ENCODE results near the gene MMP15. TPM values are rescaled to one million over a fixed set of nuclear protein-coding genes. Genes with fewer than 3 reads are reported as not detected.

The MMP15 gene
- total RNA-seq, 1 experiment from 2014 or later: 27.0 TPM

DNA sequence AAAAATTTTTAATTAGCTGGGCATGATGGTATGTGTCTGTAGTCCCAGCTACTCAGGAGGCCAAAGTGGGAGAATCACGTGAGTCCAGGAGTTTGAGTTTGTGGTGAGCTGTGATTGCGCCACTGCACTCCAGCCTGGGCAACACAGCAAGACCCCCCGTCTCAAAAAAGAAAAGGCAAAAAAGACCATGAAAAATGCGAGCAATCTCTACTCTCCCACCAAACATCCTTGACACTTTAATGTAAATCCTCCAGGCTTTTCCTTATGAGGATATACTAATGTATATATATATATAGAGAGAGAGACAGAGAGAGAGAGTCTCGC lies 28.1 kb downstream of the MMP15 start:
- H3K27me3 Mint-ChIP-seq (ENCODE audit: insufficient read depth, unreplicated experiment): no peaks in the 10 kb centered on the region
- DNase-seq: no peak
- H3K36me3 Mint-ChIP-seq (ENCODE audit: insufficient read depth, unreplicated experiment): no peaks in the 10 kb centered on the region
- POLR2A ChIA-PET: no interaction called here
- Histone ChIP-seq H3K27me3 (replicated peaks; ENCODE audit: control insufficient read depth, insufficient read depth, low read length) (no peaks in the 10 kb centered on the region), H3K9me3 (no peaks in the 10 kb centered on the region), H3K4me1 (0 out of 2 replicates have a peak, but pooled peaks cover 4% of the 10 kb centered on the region), H3K36me3 (ENCODE audit: control insufficient read depth, insufficient read depth, low read length) (no peaks in the 10 kb centered on the region), H3K4me3 (ENCODE audit: low read depth, low read length) (no peak overlapping the region)
- H3K4me1 Mint-ChIP-seq (ENCODE audit: low read depth, unreplicated experiment): peaks cover 5% of the 10 kb centered on the region
- CTCF ChIA-PET: no interaction called here
- intact Hi-C loops (cut with micrococcal nuclease; ENCODE audit: unreplicated experiment): no loop called here
- H3K9me3 Mint-ChIP-seq (ENCODE audit: unreplicated experiment): no peaks in the 10 kb centered on the region
- H3K27ac Mint-ChIP-seq (ENCODE audit: unreplicated experiment): no peak overlapping the region
- TF ChIP-seq, protein P1, sequence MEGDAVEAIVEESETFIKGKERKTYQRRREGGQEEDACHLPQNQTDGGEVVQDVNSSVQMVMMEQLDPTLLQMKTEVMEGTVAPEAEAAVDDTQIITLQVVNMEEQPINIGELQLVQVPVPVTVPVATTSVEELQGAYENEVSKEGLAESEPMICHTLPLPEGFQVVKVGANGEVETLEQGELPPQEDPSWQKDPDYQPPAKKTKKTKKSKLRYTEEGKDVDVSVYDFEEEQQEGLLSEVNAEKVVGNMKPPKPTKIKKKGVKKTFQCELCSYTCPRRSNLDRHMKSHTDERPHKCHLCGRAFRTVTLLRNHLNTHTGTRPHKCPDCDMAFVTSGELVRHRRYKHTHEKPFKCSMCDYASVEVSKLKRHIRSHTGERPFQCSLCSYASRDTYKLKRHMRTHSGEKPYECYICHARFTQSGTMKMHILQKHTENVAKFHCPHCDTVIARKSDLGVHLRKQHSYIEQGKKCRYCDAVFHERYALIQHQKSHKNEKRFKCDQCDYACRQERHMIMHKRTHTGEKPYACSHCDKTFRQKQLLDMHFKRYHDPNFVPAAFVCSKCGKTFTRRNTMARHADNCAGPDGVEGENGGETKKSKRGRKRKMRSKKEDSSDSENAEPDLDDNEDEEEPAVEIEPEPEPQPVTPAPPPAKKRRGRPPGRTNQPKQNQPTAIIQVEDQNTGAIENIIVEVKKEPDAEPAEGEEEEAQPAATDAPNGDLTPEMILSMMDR (IDR thresholded peaks at IDR 0.05; ENCODE audit: insufficient read depth in 1 of 2, low read depth in 1 of 2, low read length in 1 of 2, severe bottlenecking in 1 of 2, unreplicated experiment in 1 of 2): no peak
- no peak overlapping the region for H3K4me3 Mint-ChIP-seq (ENCODE audit: unreplicated experiment)
- BruUV-seq (replicated peaks): no TSS peak

DNA sequence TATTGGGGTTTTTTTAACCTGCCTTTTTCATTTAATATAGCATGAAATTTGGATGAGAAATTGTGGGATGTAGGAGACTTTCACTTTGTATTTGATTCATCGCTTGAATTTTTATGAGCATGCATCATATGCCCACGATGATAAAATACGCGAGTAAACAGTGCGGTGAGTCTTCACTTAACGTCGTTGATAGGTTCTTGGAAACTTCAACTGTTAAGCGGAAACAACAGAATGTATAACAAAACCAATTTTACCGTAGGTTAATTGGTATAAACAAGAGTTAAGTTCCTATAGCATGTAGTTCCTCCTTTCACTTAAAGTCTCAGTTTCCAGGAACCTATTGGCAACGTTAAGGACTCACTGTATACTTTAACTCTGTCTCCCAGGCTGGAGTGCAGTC lies 28.7 kb downstream of the MMP15 start:
- H3K36me3 ChIP-seq (ENCODE audit: control insufficient read depth, insufficient read depth, low read length): no peaks in the 10 kb centered on the region
- TF ChIP-seq, protein P1 (IDR thresholded peaks at IDR 0.05; ENCODE audit: insufficient read depth in 1 of 2, low read depth in 1 of 2, low read length in 1 of 2, severe bottlenecking in 1 of 2, unreplicated experiment in 1 of 2): no peak
- intact Hi-C loops (cut with micrococcal nuclease; ENCODE audit: unreplicated experiment): no loop called here
- H3K27me3 ChIP-seq (replicated peaks; ENCODE audit: control insufficient read depth, insufficient read depth, low read length): no peaks in the 10 kb centered on the region
- H3K27me3 Mint-ChIP-seq (ENCODE audit: insufficient read depth, unreplicated experiment): no peaks in the 10 kb centered on the region
- no peak overlapping the region for H3K4me3 Mint-ChIP-seq (ENCODE audit: unreplicated experiment)
- CTCF ChIA-PET: interaction anchor here (0.6 to 1.0 kb wide), 2 partner anchors 11 to 43 kb away, joined by 3 to 6 read pairs; no protein-coding TSS in a partner anchor
- H3K9me3 ChIP-seq: no peaks in the 10 kb centered on the region
- H3K4me1 Mint-ChIP-seq (ENCODE audit: low read depth, unreplicated experiment): peaks cover 5% of the 10 kb centered on the region
- no peak overlapping the region for H3K4me3 ChIP-seq (ENCODE audit: low read depth, low read length)
- no peak overlapping the region for H3K27ac Mint-ChIP-seq (ENCODE audit: unreplicated experiment)
- no peak for DNase-seq
- POLR2A ChIA-PET: no interaction called here
- H3K36me3 Mint-ChIP-seq (ENCODE audit: insufficient read depth, unreplicated experiment): no peaks in the 10 kb centered on the region
- 0 out of 2 replicates have a peak, but pooled peaks cover 4% of the 10 kb centered on the region for H3K4me1 ChIP-seq
- no TSS peak for BruUV-seq (replicated peaks)
- H3K9me3 Mint-ChIP-seq (ENCODE audit: unreplicated experiment): no peaks in the 10 kb centered on the region

DNA sequence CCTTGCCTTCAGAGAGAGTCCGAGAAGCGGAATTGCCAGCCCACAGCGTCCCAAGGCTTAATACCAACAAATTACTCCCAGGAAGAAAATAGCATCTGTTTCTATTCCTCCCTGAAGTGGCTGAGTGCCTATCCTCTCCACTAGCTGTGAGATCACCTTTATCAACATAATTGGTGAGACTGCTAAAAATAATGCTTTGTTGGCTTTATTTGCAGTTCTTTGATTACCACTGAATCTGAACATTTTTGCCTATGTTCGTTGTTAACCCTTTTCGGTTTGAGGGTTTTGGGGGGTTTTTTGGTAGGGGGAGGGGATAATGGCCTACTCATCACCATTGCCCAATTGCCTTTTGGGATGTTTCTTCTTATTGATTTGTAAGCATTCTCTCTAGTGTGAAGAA lies 31.0 kb downstream of the MMP15 start:
- no peak overlapping the region for H3K4me3 Mint-ChIP-seq (ENCODE audit: unreplicated experiment)
- no peaks in the 10 kb centered on the region for H3K4me1 Mint-ChIP-seq (ENCODE audit: low read depth, unreplicated experiment)
- TF ChIP-seq, protein P1 (IDR thresholded peaks at IDR 0.05; ENCODE audit: insufficient read depth in 1 of 2, low read depth in 1 of 2, low read length in 1 of 2, severe bottlenecking in 1 of 2, unreplicated experiment in 1 of 2): no peak
- BruUV-seq (replicated peaks): no TSS peak
- no peaks in the 10 kb centered on the region for H3K27me3 Mint-ChIP-seq (ENCODE audit: insufficient read depth, unreplicated experiment)
- Histone ChIP-seq H3K36me3 (ENCODE audit: control insufficient read depth, insufficient read depth, low read length) (no peaks in the 10 kb centered on the region), H3K9me3 (no peaks in the 10 kb centered on the region), H3K4me1 (no peaks in the 10 kb centered on the region), H3K27me3 (replicated peaks; ENCODE audit: control insufficient read depth, insufficient read depth, low read length) (no peaks in the 10 kb centered on the region), H3K4me3 (ENCODE audit: low read depth, low read length) (no peak overlapping the region)
- POLR2A ChIA-PET: no interaction called here
- no peaks in the 10 kb centered on the region for H3K36me3 Mint-ChIP-seq (ENCODE audit: insufficient read depth, unreplicated experiment)
- H3K27ac Mint-ChIP-seq (ENCODE audit: unreplicated experiment): no peak overlapping the region
- DNase-seq: no peak
- intact Hi-C loops (cut with micrococcal nuclease; ENCODE audit: unreplicated experiment): no loop called here
- CTCF ChIA-PET: interaction anchor here (1.8 kb wide), 1 partner anchor 65 kb away, joined by 4 read pairs; no protein-coding TSS in a partner anchor
- no peaks in the 10 kb centered on the region for H3K9me3 Mint-ChIP-seq (ENCODE audit: unreplicated experiment)

Data from Caco-2 (cell line).